ENCODE data around the gene DNAJC22. TPM values are rescaled to one million over a fixed set of nuclear protein-coding genes. Genes with fewer than 3 reads are reported as not detected.

The DNAJC22 gene
- total and polyA plus RNA-seq, 4 donors = 0.24 to 1.7 (median 0.89) TPM

DNA sequence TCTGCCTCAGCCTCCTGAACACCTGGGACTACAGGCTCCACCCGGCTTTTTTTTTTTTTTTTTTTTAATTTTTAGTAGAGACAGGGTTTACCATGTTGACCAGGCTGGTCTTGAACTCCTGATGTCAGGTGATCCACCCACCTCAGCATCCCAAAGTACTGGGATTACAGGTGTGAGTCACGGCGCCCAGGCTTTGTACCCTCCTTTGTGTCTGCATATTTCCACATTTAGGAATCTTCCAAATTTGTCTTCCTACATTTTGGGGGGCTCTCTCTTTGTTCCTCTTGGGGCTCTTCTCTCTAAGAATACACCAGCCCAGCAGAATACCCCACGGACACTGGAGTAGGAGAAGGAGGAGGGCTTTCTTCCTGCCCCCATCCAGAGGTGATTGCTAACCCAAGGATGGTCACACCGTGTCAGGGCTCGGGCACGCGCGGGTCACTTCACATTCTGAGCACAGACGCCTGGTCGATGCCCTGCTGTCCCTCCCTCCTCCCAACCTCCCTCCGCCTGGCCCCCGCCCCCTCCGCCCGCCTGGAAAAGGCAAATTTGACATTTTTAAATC is 2.1 kb upstream of the DNAJC22 start:
- no peak for DNase-seq
- Histone ChIP-seq H3K9me3 (ENCODE audit: control insufficient read depth in 4 of 4, insufficient read depth in 3 of 4, low read length in 3 of 4) (no peaks in the 10 kb centered on the region), H3K27me3 (ENCODE audit: control insufficient read depth in 3 of 3, insufficient read depth in 3 of 3, low read length in 2 of 3) (peaks cover 3 to 70% (median 55%) of the 10 kb centered on the region in 3 donors), H3K36me3 (ENCODE audit: control insufficient read depth in 4 of 4, insufficient read depth in 4 of 4, low read length in 4 of 4) (no peaks in the 10 kb centered on the region), H3K4me1 (ENCODE audit: control insufficient read depth in 5 of 5, insufficient read depth in 5 of 5, low read length in 5 of 5) (peaks cover 4 to 57% (median 16%) of the 10 kb centered on the region in 5 donors), H3K9ac (ENCODE audit: insufficient read depth in 1 of 2, low read length in 2 of 2) (no peak overlapping the region), H3K27ac (ENCODE audit: low read depth in 1 of 2, low read length in 1 of 2) (no peak overlapping the region), H3K4me3 (no peak overlapping the region)
- no peak for ATAC-seq (ENCODE audit: insufficient read depth, low FRiP score)
- 11 to 16% methylated on average over 15 of the region's 15 CpGs for WGBS, 2 donors
- TF ChIP-seq, protein P1, sequence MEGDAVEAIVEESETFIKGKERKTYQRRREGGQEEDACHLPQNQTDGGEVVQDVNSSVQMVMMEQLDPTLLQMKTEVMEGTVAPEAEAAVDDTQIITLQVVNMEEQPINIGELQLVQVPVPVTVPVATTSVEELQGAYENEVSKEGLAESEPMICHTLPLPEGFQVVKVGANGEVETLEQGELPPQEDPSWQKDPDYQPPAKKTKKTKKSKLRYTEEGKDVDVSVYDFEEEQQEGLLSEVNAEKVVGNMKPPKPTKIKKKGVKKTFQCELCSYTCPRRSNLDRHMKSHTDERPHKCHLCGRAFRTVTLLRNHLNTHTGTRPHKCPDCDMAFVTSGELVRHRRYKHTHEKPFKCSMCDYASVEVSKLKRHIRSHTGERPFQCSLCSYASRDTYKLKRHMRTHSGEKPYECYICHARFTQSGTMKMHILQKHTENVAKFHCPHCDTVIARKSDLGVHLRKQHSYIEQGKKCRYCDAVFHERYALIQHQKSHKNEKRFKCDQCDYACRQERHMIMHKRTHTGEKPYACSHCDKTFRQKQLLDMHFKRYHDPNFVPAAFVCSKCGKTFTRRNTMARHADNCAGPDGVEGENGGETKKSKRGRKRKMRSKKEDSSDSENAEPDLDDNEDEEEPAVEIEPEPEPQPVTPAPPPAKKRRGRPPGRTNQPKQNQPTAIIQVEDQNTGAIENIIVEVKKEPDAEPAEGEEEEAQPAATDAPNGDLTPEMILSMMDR (IDR thresholded peaks at IDR 0.05; ENCODE audit: control extremely low read depth, extremely low read depth) = no peak

DNA sequence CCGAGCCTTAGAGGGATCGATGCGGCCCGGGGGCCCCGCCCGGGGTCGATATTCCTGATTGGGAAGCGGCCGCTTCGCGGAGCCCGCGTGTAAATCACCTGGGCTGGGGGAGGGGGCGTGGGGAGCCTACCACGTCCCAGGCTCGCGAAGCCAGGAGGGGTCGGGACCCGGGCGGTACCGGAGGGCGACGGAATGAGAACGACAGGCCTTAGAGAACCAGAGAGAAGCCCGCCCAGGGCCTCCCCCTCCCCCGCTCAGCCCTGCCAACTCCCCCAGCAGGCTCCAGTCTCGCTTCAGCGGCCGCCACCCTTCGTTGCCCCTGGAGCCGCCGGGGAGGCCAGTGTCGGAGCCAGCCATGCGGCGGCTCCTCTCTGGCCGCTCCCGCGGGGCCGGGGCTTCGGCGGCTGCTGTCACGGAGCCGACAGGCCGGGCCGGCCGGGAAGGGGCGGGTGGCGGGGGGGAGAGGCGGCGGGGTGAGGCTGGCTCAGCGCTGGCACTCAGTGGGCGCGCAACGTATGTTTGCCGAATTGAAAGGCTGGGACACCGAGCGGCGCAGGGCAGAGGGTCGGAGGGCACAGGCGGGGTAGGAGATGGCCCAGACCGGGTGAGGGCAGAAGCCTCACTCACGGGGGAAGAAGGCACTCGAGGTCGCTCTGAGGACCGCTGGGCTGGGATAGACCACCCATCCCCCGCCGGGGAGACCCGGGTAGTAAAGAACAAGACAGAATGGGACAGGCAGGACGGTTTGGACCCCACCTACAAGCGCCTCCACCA is 1.4 kb upstream of the DNAJC22 start:
- no peak overlapping the region for H3K9ac ChIP-seq (ENCODE audit: insufficient read depth in 1 of 2, low read length in 2 of 2)
- no peak overlapping the region for H3K4me3 ChIP-seq
- H3K27me3 ChIP-seq (ENCODE audit: control insufficient read depth in 3 of 3, insufficient read depth in 3 of 3, low read length in 2 of 3) = peaks cover 3 to 64% (median 51%) of the 10 kb centered on the region in 3 donors
- WGBS, 2 donors = 1 to 2% methylated on average over 43 to 70 of the region's 70 CpGs
- TF ChIP-seq, protein P1 (IDR thresholded peaks at IDR 0.05; ENCODE audit: control extremely low read depth, extremely low read depth) = no peak
- peak in 2 of 3 donors; percentile 58 to 59 for DNase-seq
- no peak for ATAC-seq (ENCODE audit: insufficient read depth, low FRiP score)
- H3K36me3 ChIP-seq (ENCODE audit: control insufficient read depth in 4 of 4, insufficient read depth in 4 of 4, low read length in 4 of 4) = no peaks in the 10 kb centered on the region
- peaks cover 4 to 58% (median 16%) of the 10 kb centered on the region in 5 donors for H3K4me1 ChIP-seq (ENCODE audit: control insufficient read depth in 5 of 5, insufficient read depth in 5 of 5, low read length in 5 of 5)
- no peak overlapping the region for H3K27ac ChIP-seq (ENCODE audit: low read depth in 1 of 2, low read length in 1 of 2)
- no peaks in the 10 kb centered on the region for H3K9me3 ChIP-seq (ENCODE audit: control insufficient read depth in 4 of 4, insufficient read depth in 3 of 4, low read length in 3 of 4)

DNA sequence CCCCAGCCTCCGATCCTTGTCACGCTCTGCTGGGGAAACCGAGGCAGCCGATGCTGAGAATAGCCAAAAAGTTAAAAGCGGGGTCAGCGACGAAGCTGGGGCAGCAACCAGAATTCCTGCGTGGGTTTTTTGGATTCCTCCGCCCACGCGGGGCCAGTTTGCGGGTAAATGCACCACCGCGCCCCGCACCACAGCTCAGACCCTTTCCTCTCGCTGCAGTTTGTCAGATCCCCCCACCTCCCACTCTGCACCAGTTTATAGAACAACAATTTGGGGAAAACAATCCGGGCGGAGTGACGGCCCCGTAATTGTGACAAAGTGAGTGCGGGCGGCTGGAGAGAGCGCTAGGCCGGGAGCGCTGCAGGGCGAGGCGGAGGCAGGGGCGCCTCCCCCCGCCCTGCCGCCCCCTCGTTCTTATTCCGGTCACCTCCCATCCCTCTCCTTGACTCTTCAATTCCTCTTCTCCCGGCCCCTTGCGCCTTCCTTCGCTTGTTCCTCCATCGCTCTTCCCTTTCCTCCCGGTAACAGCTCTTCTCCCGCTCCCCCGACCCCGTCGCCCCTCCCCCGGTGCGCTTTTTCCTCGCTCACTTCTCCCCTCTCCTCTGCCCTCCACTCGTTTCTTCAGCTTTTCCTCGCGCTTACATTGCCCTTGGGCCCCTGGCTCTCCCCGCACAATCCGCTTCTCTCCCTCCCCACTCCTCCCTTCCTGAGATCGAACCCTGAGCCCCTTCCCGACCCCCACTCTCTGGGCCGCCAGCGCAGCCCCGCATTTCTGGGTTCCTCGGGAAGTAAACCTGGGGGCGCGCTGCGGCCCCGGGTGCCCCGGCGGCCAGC is 646 bp upstream of the DNAJC22 start:
- Histone ChIP-seq H3K27ac (ENCODE audit: low read depth in 1 of 2, low read length in 1 of 2) (no peak overlapping the region), H3K36me3 (ENCODE audit: control insufficient read depth in 4 of 4, insufficient read depth in 4 of 4, low read length in 4 of 4) (no peaks in the 10 kb centered on the region), H3K9ac (ENCODE audit: insufficient read depth in 1 of 2, low read length in 2 of 2) (no peak overlapping the region), H3K9me3 (ENCODE audit: control insufficient read depth in 4 of 4, insufficient read depth in 3 of 4, low read length in 3 of 4) (no peaks in the 10 kb centered on the region), H3K27me3 (ENCODE audit: control insufficient read depth in 3 of 3, insufficient read depth in 3 of 3, low read length in 2 of 3) (peaks cover 3 to 56% (median 44%) of the 10 kb centered on the region in 3 donors), H3K4me1 (ENCODE audit: control insufficient read depth in 5 of 5, insufficient read depth in 5 of 5, low read length in 5 of 5) (peaks cover 4 to 58% (median 16%) of the 10 kb centered on the region in 5 donors), H3K4me3 (no peak overlapping the region)
- DNase-seq = peak in 1 of 3 donors; percentile 22
- TF ChIP-seq, protein P1 (IDR thresholded peaks at IDR 0.05; ENCODE audit: control extremely low read depth, extremely low read depth) = no peak
- no peak for ATAC-seq (ENCODE audit: insufficient read depth, low FRiP score)
- 2 to 3% methylated on average over 51 to 61 of the region's 61 CpGs for WGBS, 2 donors
